ENCODE data around the gene TTC33.
A peak's percentile ranks its signal among the peaks of the same experiment; 100 is the strongest.
"Not testable (repeated sequence)": the region's sequence is repeated elsewhere in the genome, so short reads cannot be mapped to it uniquely, and the experiment has no call there.

TTC33 gene, protein sequence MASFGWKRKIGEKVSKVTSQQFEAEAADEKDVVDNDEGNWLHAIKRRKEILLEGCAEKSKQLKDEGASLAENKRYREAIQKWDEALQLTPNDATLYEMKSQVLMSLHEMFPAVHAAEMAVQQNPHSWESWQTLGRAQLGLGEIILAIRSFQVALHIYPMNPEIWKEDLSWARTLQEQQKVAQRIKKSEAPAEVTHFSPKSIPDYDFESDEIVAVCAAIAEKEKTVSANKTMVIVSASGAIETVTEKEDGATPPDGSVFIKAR

DNA sequence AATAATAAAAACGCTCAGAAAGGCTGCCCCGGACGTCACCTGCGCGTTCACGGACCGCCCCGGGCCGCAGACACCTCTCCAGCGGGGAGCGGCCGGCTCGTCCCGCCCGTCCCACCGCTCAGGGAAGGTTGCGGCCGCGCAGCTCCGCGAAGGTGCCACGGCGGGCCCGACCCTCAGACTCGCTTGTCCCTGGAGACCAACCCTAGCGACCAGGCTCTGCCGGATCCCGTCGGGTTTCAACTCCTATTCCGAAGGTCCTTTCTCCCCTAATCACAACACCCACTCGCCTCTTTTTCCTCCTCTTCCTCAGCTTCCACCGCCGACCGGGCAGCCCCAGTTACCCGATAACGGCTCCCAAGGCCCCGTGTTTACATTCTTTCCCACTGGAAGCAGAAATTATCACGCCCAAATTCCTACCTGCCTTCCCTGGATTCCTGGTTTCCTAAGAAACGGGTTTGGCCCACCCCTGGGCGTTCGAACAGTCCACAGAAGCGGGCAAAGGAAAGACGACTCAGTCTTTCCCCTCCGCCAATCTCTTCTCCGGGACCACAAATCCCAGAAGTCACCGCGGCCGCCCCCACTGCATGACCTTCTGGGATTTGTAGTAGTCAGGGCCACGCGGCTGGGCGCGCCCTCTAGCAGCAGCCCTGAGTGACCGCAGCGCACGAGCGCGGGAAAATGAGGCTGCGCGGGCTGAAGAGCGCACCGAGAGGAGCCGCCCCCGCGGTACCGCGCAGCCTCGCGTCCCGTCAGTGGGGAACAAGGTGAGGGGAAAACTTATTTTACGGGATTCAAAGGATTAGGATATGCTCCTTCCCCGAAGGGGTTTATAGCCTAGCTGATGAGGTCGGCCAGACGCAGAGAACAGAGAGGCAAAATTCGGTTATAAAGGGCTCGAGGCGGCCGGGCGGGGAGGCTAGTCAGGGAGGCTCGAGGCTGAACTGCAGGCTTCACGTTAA is at the start of gene TTC33:
Gene TTC33, minus strand, starts transcription at position 555 of the 959 bp plus-strand sequence. CDS start 8,943 bp downstream, outside the sequence.
- peak; percentile 96 for DNase-seq (ENCODE audit: low read depth)

DNA sequence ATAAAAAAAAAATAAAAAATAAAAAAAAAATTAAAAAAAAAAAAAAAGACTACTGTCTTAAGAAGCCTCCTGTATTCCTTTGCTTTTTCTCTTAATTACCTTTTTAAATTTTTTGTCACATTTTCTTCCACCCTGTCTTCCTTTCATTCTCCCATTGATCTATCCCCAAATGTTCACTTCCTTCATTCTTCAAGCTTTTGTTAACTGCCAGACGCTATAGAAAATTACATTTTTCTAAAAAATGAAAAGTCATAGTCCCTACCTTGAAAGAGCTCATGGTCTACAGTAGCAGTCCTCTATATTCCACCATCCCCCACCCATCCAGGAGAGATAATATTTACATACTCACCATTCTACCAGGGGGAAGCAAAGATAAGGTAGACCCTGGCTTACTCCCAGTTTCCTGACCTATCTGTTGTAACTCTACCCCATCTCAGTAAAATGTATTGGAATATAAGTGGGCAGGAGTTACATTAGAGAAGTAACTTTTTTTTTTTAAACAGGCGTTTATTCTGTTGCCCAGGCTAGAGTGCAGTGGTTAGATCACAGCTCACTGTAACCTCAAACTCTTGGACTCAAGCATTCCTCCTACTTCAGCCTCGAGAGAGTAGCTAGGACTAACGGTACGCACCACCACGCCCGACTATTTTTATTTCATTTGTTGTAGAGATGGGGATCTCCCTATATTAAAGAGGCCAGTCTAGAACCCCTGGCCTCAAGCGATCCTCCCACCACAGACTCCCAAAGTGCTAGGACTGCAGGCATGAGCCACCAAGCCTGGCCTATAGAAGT is 46.2 kb upstream of the TTC33 start:
- DNase-seq (ENCODE audit: low read depth), result no peak

DNA sequence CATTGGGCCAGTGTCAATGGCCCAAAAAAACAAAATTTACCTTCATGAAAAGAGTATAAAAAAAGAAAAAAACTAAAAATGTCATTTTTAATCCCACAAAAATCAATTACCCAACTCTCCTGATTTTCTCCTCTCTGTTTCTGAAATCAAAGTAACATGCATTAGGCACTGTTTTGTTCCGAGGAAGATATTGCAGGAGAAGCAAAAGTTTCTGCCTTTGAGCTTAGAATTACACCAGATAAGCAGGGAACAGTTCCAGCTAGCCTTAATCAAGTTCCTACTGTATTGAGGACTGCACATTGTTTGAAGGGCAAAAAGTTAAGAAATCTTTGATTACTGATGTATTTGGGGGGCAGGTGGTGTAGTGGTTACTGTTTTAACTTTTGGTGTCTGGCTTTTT is 43.5 kb upstream of the TTC33 start:
- DNase-seq (ENCODE audit: low read depth), result peak; percentile 30

DNA sequence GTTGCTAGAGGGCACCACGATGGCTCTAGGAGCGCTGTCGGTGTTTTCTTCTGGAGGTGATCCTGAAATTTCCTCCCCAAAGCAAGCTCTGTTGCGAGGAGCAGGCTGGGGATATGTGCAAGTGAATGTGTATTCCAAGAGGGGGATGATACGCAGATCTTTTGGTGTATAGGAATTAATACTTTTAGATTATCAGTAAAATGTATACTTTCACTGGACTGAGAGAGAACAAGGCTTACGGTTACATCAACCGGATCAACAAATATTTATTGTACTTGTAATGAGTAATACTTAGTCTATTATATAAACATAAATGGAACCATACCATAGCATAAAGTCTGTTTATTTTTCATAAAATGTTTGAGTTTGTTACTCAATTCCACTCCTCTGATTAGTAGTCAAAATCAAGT is 43.0 kb upstream of the TTC33 start:
- DNase-seq (ENCODE audit: low read depth), result peak; percentile 83

DNA sequence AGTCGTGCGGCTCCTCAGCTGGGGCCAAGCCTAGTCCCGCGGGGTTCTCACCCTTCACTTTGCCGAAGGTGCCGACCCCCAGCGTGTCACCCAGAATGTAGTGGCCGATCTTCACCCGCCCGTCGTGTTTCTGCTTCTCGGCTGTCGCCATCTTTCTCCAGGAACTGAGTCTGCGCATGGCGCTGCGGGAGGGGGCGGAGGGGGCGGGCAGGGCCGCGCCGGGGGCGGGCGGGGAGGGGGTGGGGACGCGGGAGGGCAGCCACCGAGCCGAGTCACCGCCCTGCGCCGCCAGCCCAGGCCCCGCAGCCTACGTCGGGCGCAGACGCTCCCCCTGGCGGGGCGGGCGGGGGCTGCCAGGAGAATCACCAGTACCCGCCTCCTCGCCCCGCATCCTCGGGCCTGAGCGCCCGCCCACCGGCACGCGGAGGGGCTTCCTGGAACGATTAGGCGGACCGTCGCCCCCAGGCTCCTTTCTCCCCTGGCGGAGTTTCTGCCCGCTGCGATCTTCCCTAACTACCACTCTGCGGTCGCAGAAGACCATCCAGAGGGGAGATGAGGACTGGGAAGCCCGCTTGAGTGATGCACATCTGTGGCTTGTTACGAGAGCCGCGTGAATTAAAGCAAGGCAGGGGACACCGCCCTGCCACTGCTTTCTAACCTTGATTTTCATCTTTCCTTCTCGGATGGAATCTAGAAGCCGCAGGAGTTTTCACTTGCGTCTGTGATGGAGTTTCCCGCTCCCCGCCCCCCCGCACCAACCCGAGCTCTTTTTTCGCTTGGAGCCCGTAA is 42.4 kb upstream of the TTC33 start, which contains the start of gene PRKAA1:
Gene PRKAA1, minus strand, starts transcription at position 363 of the 789 bp plus-strand sequence. Its CDS starts 185 bp downstream, at position 178.
- peak; percentile 91 for DNase-seq (ENCODE audit: low read depth)

DNA sequence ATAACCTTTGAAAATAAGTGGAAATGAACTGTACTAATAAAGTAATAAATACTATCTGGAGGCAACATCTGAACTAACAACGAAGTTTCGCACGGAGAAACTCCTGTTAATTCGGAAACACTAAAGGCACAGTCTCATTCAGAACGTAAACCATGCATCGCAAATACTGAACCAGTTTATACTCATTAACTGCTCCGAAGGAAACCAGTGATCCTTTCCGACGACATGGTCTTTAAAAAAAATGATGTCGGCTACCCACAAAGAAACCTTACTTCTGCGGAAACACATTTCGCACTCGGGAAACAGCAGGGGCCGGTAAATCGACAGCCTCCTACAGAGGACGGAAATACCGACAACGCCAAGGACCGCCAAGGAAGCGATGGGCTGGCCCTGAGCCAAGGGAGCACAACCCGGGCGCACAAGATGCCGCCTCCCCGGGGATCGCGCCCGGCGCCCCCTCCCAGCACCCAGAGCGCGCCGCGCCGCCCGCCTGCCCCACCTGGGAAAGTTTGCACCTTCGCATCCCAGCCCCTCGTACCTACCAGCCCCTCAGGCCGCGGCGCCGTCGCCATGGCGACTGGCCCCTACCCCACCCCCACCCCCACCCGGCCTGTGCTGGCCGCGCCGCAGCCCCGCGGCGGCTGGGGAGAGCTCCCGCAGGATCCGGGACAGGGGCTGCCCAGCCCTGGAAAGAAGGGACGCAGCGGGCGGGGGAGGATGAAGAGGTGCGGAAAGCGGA is 41.7 kb upstream of the TTC33 start:
- peak; percentile 87 for DNase-seq (ENCODE audit: low read depth)

DNA sequence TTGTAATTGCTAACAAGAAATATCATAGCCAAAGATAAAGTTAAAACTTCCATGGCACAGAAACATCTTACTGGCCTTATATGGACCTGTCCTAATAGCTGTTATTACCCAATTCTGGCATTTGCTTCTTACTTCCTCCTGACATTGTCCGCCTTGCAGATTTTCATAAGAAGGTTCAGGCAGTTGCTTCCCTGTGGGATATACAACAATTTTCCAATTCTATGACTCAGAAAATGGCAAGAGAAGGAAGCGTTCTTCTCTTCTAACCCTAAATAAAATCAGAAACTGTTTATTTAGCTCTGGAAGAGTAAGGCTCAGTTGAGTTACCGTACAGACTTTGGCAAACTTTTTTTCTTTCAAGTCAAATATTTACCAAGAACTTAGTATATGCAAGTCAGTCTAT is 40.7 kb upstream of the TTC33 start:
- DNase-seq (ENCODE audit: low read depth), result peak; percentile 31

DNA sequence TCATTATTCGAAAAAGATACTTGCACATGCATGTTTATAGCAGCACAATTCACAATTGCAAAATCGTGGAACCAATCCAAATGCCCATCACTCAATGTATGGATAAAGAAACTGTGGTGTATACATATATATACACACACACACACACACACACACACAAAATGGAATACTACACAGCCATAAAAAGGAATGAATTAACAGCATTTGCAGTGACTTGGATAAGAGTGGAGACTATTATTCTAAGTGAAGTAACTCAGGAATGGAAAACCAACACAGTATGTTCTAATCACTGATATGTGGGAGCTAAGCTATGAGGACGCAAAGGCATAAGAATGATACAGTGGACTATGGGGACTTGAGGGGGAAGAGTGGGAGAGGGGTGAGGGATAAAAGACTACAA is 39.1 kb upstream of the TTC33 start:
- DNase-seq (ENCODE audit: low read depth), result not testable (repeated sequence)

DNA sequence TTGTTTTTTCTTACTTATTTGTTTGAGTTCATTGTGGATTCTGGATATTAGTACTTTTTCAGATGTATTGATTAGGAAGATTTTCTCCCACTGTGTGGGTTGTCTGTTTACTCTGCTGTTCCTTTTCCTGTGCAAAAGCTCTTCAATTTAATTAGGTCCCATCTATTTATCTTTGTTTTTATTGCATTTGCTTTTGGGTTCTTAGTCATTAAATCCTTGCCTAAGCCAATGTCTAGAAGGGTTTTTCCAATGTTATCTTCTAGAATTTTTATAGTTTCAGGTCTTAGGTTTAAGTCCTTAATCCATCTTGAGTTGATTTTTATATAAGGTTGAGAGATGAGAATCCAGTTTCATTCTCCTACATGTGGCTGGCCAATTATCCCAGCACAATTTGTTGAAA is 38.6 kb upstream of the TTC33 start:
- not testable (repeated sequence) for DNase-seq (ENCODE audit: low read depth)

DNA sequence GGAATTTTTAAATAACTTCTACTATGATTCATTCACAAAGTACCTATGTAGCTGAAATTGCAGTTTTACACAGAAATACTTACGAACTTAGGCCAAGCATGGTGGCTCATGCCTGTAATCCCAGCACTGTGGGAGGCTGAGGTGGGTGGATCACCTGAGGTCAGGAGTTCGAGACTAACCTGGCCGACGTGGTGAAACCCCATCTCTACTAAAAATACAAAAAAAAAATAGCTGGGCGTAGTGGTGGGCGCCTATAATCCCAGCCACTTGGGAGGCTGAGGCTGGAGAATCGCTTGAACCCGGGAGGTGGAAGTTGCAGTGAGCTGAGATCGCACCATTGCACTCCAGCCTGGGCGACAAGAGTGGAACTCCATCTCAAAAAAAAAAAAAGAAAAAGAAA is 36.9 kb upstream of the TTC33 start:
- not testable (repeated sequence) for DNase-seq (ENCODE audit: low read depth)

DNA sequence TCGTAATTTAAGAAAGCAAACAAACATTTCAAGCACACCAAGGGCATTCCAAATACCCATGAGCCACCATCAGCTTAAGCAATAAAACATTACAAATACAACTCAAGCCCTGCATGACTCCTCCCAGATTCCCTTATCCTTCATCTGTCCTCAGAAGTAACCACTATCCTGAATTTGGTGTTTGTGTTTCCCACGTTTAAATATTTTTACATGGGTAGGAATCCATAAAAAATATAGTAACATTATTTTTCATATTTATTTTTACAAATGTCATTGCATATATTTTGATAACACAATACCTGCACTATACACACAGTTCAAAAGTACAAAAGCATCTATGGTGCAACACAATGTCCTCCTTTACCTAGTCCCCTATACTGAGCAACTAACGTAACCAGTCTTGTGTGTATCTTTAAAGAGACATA is 36.0 kb upstream of the TTC33 start:
- peak; percentile 2 for DNase-seq (ENCODE audit: low read depth)

DNA sequence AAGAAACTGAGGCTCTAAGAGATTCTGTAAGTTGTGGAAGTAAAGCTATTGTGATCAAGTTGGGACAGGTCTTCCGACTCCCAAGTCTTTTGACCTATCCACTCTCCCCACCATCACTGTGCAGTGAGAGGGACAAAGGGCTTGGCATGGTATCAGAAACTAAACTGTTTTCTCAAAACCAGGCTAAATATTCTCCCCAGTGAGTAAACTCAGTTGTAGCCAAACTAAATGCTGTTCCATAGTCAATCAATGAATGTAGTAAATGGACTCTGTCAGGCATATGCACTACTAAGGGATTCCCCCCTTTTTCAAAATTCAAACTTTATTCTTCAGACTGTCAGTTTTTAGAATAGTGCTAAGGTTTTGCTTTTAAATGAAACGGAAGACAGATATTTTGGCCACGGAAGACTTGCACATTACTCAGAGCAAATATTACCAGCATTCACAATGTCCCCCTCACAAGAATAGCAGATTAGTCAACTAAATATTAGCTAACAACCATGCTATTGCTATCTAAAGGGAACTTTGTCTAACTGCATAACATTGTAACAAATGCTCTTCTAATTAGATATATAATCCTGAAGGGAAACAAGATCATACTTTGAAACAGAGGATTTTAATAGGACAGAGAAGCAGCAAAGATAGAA is 35.3 kb upstream of the TTC33 start:
- peak; percentile 2 for DNase-seq (ENCODE audit: low read depth)

DNA sequence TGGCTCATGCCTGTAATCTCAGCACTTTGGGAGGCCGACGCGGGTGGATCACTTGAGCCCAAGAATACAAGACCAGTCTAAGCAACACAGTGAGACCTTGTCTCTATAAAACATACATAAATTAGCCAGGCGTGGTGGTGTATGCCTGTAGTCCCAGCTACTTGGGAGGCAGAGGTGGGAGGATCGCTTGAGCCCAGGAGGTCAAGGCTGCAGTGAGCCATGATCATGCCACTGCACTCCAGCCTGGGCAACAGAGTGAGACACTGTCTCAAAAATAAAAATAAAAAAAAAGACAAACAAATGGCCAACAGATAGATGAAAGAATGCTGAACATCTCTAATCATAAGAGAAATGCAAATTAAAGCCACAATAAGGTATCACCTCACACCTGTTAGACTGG is 33.2 kb upstream of the TTC33 start:
- DNase-seq (ENCODE audit: low read depth), result not testable (repeated sequence)

DNA sequence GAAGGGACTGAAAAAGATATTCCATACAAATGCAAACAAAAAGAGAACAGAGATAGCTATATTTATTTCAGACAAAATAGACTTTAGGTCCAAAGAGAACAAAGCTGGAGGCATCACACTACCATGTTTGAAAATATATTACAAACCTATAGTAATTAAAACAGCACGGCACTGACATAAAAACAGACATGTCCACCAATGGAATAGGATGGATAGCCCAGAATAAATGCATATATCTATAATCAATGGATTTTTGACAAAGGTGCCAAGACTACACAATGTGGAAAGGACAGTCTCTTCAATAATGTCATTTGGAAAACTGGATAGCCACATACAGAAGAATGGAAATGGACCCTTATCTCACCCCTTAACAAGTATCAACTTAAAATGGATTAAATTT is 32.2 kb upstream of the TTC33 start:
- no peak for DNase-seq (ENCODE audit: low read depth)

DNA sequence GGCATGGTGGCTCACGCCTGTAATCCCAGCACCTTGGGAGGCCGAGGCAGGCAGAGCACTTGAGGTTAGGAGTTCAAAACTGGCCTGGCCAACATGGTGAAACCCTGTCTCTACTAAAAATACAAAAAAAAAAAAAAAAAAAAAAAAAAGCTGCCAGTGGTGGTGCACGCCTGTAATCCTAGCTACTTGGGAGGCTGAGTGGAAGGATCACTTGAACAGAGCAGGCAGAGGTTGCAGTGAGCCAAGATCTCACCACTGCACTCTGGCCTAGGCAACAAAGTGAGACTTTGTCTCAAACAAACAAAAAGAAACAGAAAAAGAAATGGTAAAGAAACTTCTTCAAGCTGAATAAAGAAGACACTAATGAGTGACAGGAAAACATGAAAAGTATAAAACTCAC is 30.9 kb upstream of the TTC33 start:
- DNase-seq (ENCODE audit: low read depth), result not testable (repeated sequence)

DNA sequence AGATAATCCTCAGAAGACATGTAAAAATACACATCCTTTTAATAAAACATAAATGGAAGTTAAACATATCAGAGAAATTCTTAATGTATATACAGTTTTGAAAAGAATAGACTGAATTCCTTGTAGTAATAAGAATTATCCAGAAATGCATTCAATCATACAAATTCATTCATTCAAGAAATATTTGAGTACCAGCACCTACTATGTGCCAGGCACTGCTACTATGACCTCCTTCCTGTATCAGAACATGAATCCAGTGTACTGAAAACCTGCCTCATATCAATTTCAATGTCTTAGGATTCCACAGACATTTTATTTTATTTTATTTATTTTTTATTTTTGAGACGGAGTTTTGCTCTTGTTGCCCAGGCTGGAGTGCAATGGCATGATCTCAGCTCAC is 29.2 kb upstream of the TTC33 start:
- DNase-seq (ENCODE audit: low read depth), result no peak

DNA sequence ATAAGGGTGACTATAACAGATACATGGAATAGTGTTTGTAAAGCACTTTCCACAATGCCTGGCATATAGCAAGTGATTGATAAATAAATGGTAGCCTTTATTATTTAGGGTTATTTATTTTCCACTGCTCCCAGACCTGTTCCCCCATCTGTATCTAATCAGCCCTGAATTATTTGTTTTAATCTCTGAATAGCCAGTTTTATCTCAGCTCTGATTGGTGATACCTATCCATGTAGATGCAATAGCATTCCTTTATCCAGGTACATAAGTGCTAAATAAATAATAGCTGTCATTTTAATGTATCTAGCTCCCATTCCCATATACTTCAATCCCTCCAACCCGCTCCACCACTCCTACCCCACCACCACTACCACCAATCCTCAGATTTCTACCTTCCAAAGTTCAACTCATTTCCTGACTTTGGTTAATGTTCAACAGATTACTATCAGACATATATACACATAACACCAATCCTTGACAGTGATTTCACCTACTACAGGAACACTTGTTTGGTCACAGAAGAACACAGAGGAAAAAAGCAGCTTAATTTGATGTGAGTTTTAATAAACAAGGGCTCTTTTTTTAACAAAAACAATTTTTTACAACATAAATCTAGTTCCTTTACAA is 28.4 kb upstream of the TTC33 start:
- no peak for DNase-seq (ENCODE audit: low read depth)

DNA sequence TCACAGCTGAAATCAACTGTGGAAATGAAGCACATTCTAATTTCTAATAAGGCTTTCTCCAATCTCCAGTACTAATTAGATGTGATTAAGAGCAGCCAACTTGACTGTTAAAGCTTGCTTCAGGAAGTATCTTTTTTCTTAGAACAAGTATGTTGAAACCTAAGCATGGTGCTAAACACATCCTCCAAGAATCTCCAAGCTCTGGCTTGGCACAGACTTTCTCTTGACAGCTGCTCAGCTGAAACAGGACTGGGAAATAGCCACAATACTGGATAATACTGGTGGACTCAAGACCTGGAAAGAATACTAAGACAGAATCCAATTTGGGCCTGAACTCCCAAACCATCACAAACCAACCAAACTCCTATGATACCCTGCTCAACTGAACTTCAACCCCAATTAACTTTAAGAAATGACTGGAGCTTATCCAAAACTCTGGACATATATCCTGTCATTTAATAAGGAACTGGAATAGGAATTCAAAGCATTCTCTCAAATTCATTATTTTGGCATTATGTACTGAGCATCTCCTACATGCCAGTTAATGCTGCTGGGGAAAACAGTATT is 26.2 kb upstream of the TTC33 start:
- no peak for DNase-seq (ENCODE audit: low read depth)

DNA sequence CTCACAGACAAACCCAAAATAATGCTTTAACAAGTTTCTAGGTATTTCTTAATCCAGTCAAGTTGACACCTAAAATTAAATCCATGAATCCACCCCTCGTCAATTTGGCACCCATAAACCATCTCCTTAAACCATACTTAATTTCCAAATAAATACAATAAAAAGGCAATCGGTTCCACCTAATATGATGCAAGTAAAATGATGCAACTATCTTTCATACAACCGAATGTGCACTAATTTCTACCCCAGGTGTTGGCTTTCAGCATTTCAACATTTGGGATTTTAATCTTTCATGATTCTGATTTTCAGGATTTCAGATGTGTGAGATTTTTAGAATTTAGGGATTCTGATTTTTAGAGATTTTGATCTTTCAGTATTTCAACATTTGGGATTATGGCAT is 25.1 kb upstream of the TTC33 start:
- DNase-seq (ENCODE audit: low read depth), result no peak

Measured in ELR (cell line).